ENCODE measurements around the gene FGFBP1. TPM values are rescaled to one million over a fixed set of nuclear protein-coding genes. Genes with fewer than 3 reads are reported as not detected.

Gene FGFBP1
- total RNA-seq, 1 donor from 2014 or later, result 5.2 TPM

DNA sequence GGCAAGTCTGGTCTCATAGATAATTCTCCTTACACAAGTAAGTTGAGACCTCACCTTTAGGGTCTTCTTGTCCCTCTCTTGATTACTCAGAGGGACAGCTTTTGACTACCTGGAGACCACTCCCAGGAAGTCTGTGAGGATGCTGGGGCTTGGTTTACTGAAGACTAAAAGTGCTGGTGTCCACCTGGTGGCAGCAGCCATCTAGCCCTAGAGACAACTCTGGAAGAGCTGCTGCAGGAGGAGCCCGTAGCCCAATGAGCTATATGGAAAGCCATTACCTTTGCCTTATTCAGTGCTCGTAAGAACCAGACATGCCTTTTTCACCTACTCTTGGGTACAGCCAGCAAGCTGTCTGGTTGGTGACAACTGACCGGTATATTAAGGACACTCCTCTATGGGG, 17.1 kb upstream of the FGFBP1 start:
- peak; percentile 45 for TF ChIP-seq CTCF (IDR thresholded peaks at IDR 0.05; ENCODE audit: insufficient read depth, low read length, poor library complexity, severe bottlenecking)
- H3K27me3 ChIP-seq (ENCODE audit: control insufficient read depth, insufficient read depth, low read length), result no peaks in the 10 kb centered on the region
- no peak for DNase-seq (ENCODE audit: low read depth)
- H3K4me3 ChIP-seq (ENCODE audit: low read depth, low read length), result no peak overlapping the region
- H3K36me3 ChIP-seq (ENCODE audit: control insufficient read depth, insufficient read depth, low read length), result no peaks in the 10 kb centered on the region

GRCh38 chr4:15953625-15954024, 15.1 kb upstream of the FGFBP1 start:
- no peak for TF ChIP-seq CTCF (IDR thresholded peaks at IDR 0.05; ENCODE audit: insufficient read depth, low read length, poor library complexity, severe bottlenecking)
- Histone ChIP-seq H3K4me3 (ENCODE audit: low read depth, low read length) (no peak overlapping the region), H3K36me3 (ENCODE audit: control insufficient read depth, insufficient read depth, low read length) (no peaks in the 10 kb centered on the region), H3K27me3 (ENCODE audit: control insufficient read depth, insufficient read depth, low read length) (no peaks in the 10 kb centered on the region)
- DNase-seq (ENCODE audit: low read depth), result no peak

- no peak for DNase-seq (ENCODE audit: low read depth)
- no peaks in the 10 kb centered on the region for H3K36me3 ChIP-seq (ENCODE audit: control insufficient read depth, insufficient read depth, low read length)
- no peak for TF ChIP-seq CTCF (IDR thresholded peaks at IDR 0.05; ENCODE audit: insufficient read depth, low read length, poor library complexity, severe bottlenecking)
These were observed 13.2 kb upstream of the FGFBP1 start for GRCh38 chr4:15951781-15952180.

GRCh38 chr4:15948826-15949225, 10.3 kb upstream of the FGFBP1 start:
- H3K27me3 ChIP-seq (ENCODE audit: control insufficient read depth, insufficient read depth, low read length), result no peaks in the 10 kb centered on the region
- TF ChIP-seq CTCF (IDR thresholded peaks at IDR 0.05; ENCODE audit: insufficient read depth, low read length, poor library complexity, severe bottlenecking), result no peak
- no peak overlapping the region for H3K4me3 ChIP-seq (ENCODE audit: low read depth, low read length)
- no peaks in the 10 kb centered on the region for H3K36me3 ChIP-seq (ENCODE audit: control insufficient read depth, insufficient read depth, low read length)
- DNase-seq (ENCODE audit: low read depth), result no peak

More at GRCh38 chr4:15951781-15952180, 13.2 kb upstream of the FGFBP1 start:
- Histone ChIP-seq H3K27me3 (ENCODE audit: control insufficient read depth, insufficient read depth, low read length) (no peaks in the 10 kb centered on the region), H3K4me3 (ENCODE audit: low read depth, low read length) (no peak overlapping the region)

- no peak for TF ChIP-seq CTCF (IDR thresholded peaks at IDR 0.05; ENCODE audit: insufficient read depth, low read length, poor library complexity, severe bottlenecking)
- DNase-seq (ENCODE audit: low read depth), result no peak
- no peaks in the 10 kb centered on the region for H3K27me3 ChIP-seq (ENCODE audit: control insufficient read depth, insufficient read depth, low read length)
- H3K36me3 ChIP-seq (ENCODE audit: control insufficient read depth, insufficient read depth, low read length), result no peaks in the 10 kb centered on the region
- H3K4me3 ChIP-seq (ENCODE audit: low read depth, low read length), result no peak overlapping the region
These were observed 9.1 kb upstream of the FGFBP1 start for GRCh38 chr4:15947684-15948083.

DNA sequence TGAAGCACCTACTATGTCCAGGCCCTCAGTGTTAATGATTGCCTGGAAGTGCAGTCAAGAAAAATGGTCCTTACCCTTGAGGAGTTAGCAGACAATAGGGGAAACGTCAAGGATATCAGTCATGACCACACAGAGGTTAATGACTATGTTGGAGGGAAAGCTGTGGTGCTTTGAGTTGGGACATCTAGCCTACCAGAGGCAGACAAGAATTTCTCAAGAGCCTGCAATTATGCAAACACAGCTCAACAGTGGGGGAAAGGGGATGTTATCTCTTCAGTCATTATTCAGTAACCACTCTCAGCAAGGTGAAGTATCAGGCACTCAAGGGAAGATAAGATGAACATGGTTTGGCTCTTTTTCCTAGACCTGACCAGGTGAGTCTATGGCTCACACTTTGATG, 7.0 kb upstream of the FGFBP1 start:
- DNase-seq (ENCODE audit: low read depth), result no peak
- TF ChIP-seq CTCF (IDR thresholded peaks at IDR 0.05; ENCODE audit: insufficient read depth, low read length, poor library complexity, severe bottlenecking), result no peak
- Histone ChIP-seq H3K36me3 (ENCODE audit: control insufficient read depth, insufficient read depth, low read length) (no peaks in the 10 kb centered on the region), H3K4me3 (ENCODE audit: low read depth, low read length) (no peak overlapping the region), H3K27me3 (ENCODE audit: control insufficient read depth, insufficient read depth, low read length) (no peaks in the 10 kb centered on the region)
